Measurements from ENCODE around the gene SUSD6. TPM values are rescaled to one million over a fixed set of nuclear protein-coding genes. Genes with fewer than 3 reads are reported as not detected.

Gene SUSD6
- total RNA-seq, 4 donors from 2014 or later, result 54.4 to 66.3 (median 57.7) TPM

GRCh38 chr14:69571449-69572029, 39.9 kb upstream of the SUSD6 start:
- Histone ChIP-seq H3K36me3 (no peaks in the 10 kb centered on the region), H3K4me3 (peak overlapping the region; percentile 19 to 52 (median 32)), H3K4me1 (peaks cover 0 to 38% (median 25%) of the 10 kb centered on the region in 4 donors), H3K27ac (no peak overlapping the region), H3K27me3 (peaks cover 3 to 97% of the 10 kb centered on the region in 2 donors), H3K9me3 (no peaks in the 10 kb centered on the region)
- no peak for DNase-seq (ENCODE audit: low spot score in 2 of 2)
- no peak for TF ChIP-seq EP300 (IDR thresholded peaks at IDR 0.05)
- no peak for TF ChIP-seq POLR2A (IDR thresholded peaks at IDR 0.05)
- TF ChIP-seq CTCF (IDR thresholded peaks at IDR 0.05), result no peak
- WGBS, 2 donors, result 10 to 34% methylated on average over 21 to 37 of the region's 62 CpGs

- Histone ChIP-seq H3K4me3 (peak overlapping the region; percentile 19 to 52 (median 32)), H3K27ac (no peak overlapping the region), H3K9me3 (no peaks in the 10 kb centered on the region), H3K36me3 (no peaks in the 10 kb centered on the region), H3K4me1 (peaks cover 0 to 38% (median 25%) of the 10 kb centered on the region in 4 donors), H3K27me3 (peaks cover 3 to 97% of the 10 kb centered on the region in 2 donors)
- WGBS, 2 donors, result 15 to 18% methylated on average over 57 to 98 of the region's 112 CpGs
- no peak for TF ChIP-seq EP300 (IDR thresholded peaks at IDR 0.05)
- no peak for TF ChIP-seq CTCF (IDR thresholded peaks at IDR 0.05)
- no peak for TF ChIP-seq POLR2A (IDR thresholded peaks at IDR 0.05)
- DNase-seq (ENCODE audit: low spot score in 2 of 2), result no peak
Measured at GRCh38 chr14:69572030-69572840, 39.2 kb upstream of the SUSD6 start.

GRCh38 chr14:69572841-69573135, 38.6 kb upstream of the SUSD6 start:
- H3K36me3 ChIP-seq, result no peaks in the 10 kb centered on the region
- peak overlapping the region in 2 of 4 donors; percentile 35 to 52 for H3K4me3 ChIP-seq
- H3K9me3 ChIP-seq, result no peaks in the 10 kb centered on the region
- peaks cover 3 to 91% of the 10 kb centered on the region in 2 donors for H3K27me3 ChIP-seq
- no peak for DNase-seq (ENCODE audit: low spot score in 2 of 2)
- WGBS, 2 donors, result 28 to 32% methylated on average over 22 to 37 of the region's 40 CpGs
- TF ChIP-seq POLR2A (IDR thresholded peaks at IDR 0.05) (no peak), CTCF (IDR thresholded peaks at IDR 0.05) (no peak), EP300 (IDR thresholded peaks at IDR 0.05) (no peak)
- no peak overlapping the region for H3K27ac ChIP-seq
- H3K4me1 ChIP-seq, result peaks cover 0 to 38% (median 25%) of the 10 kb centered on the region in 4 donors

- WGBS, 2 donors, result 16 to 30% methylated on average over 28 to 30 of the region's 51 CpGs
- H3K4me1 ChIP-seq, result peaks cover 0 to 38% (median 25%) of the 10 kb centered on the region in 4 donors
- TF ChIP-seq EP300 (IDR thresholded peaks at IDR 0.05) (no peak), CTCF (IDR thresholded peaks at IDR 0.05) (no peak), POLR2A (IDR thresholded peaks at IDR 0.05) (no peak)
- peak overlapping the region in 2 of 4 donors; percentile 15 to 52 for H3K4me3 ChIP-seq
- H3K36me3 ChIP-seq, result no peaks in the 10 kb centered on the region
- H3K27ac ChIP-seq, result no peak overlapping the region
- no peak for DNase-seq (ENCODE audit: low spot score in 2 of 2)
- H3K9me3 ChIP-seq, result no peaks in the 10 kb centered on the region
- H3K27me3 ChIP-seq, result peaks cover 3 to 87% of the 10 kb centered on the region in 2 donors
Measured at GRCh38 chr14:69573205-69573830, 38.1 kb upstream of the SUSD6 start.
